ENCODE data around the gene SRD5A3.

GRCh38 chr4:55359397-55359916, 13.4 kb downstream of the SRD5A3 start:
- TF ChIP-seq EP300 (IDR thresholded peaks at IDR 0.05) = no peak
- peak; percentile 91 for TF ChIP-seq POLR2AphosphoS5 (IDR thresholded peaks at IDR 0.05)
- TF ChIP-seq CTCF (IDR thresholded peaks at IDR 0.05) = no peak

Measured in gastroesophageal sphincter (tissue), 3 donors.